H1 (cell line): ENCODE results near the gene MRPL11. TPM values are rescaled to one million over a fixed set of nuclear protein-coding genes. Genes with fewer than 3 reads are reported as not detected.

Experiments used
- CBX5 ChIP-seq: fragments of 300-800, 300-1000 bp; sonication (generic); IDR thresholded peaks from 2 replicates; pipeline ENCODE4 v1.7.1; 2016; ENCODE audit warnings: antibody characterized with exemption, low read length, low read depth
- CBX8 ChIP-seq: fragments of 300-800, 300-1000 bp; sonication (generic); IDR thresholded peaks from 2 replicates; pipeline ENCODE4 v1.7.1; 2016; ENCODE audit warnings: low read depth, low read length, borderline replicate concordance
- CHD1 ChIP-seq: IDR thresholded peaks from 2 replicates; pipeline ENCODE4 v1.6.1; 2012; ENCODE audit warnings: low read depth, low read length, improper control_type of control experiment
- CTCF ChIP-seq, 3 experiments: IDR thresholded peaks; 1 replicate in 2 of 3; 2 replicates in 1 of 3; pipeline versions ENCODE4 v1.5.1 to v1.6.1; 2011; ENCODE audit warnings: low read length in 3 of 3, mild to moderate bottlenecking in 3 of 3, inconsistent platforms in 2 of 3, low read depth in 1 of 3, moderate library complexity in 1 of 3; ENCODE audit not compliant: insufficient read depth in 1 of 3; ENCODE audit errors: control extremely low read depth in 1 of 3
- EGR1 ChIP-seq: IDR thresholded peaks from 2 replicates; pipeline ENCODE4 v1.6.1; 2011; ENCODE audit warnings: low read depth, low read length, borderline replicate concordance
- EZH2 ChIP-seq: fragments of 200-600 bp; sonication (generic); IDR thresholded peaks from 2 replicates; pipeline ENCODE4 v1.7.1; 2012; ENCODE audit warnings: low read depth, mild to moderate bottlenecking, moderate library complexity, low read length, inconsistent platforms; ENCODE audit not compliant: severe bottlenecking
- FOSL1 ChIP-seq: IDR thresholded peaks from 2 replicates; pipeline ENCODE4 v1.6.1; 2011; ENCODE audit warnings: mild to moderate bottlenecking, low read depth, low read length, moderate library complexity; ENCODE audit not compliant: insufficient read depth
- MAFK ChIP-seq: IDR thresholded peaks from 2 replicates; pipeline ENCODE4 v1.6.1; 2012; ENCODE audit warnings: low read depth, mild to moderate bottlenecking, improper control_type of control experiment, low read length
- NANOG ChIP-seq: IDR thresholded peaks from 2 replicates; pipeline ENCODE4 v1.6.1; 2011; ENCODE audit warnings: low read length, low read depth, mild to moderate bottlenecking, inconsistent platforms; ENCODE audit not compliant: insufficient read depth, poor library complexity, severe bottlenecking
- POLR2A ChIP-seq, 2 experiments: IDR thresholded peaks; 1 replicate in 1 of 2; 2 replicates in 1 of 2; pipeline ENCODE4 v1.6.1; 2011; ENCODE audit warnings: low read depth in 2 of 2, low read length in 2 of 2, mild to moderate bottlenecking in 2 of 2; ENCODE audit errors: control extremely low read depth in 1 of 2
- POLR2AphosphoS5 ChIP-seq: IDR thresholded peaks from 2 replicates; pipeline ENCODE4 v1.6.1; 2011; ENCODE audit warnings: low read depth, low read length
- POU5F1 ChIP-seq: IDR thresholded peaks from 2 replicates; pipeline ENCODE4 v1.6.1; 2011; ENCODE audit warnings: low read depth, mild to moderate bottlenecking, low read length, moderate library complexity
- RBBP5 ChIP-seq: IDR thresholded peaks from 2 replicates; pipeline ENCODE4 v1.7.1; 2012; ENCODE audit warnings: low read depth, mild to moderate bottlenecking, inconsistent platforms, low read length, moderate library complexity, borderline replicate concordance
- RXRA ChIP-seq: IDR thresholded peaks from 2 replicates; pipeline ENCODE4 v1.6.1; 2011; ENCODE audit warnings: low read depth, mild to moderate bottlenecking, low read length, moderate library complexity; ENCODE audit not compliant: insufficient read depth
- SIN3A ChIP-seq, 2 experiments: IDR thresholded peaks in 1 of 2; conservative IDR thresholded peaks in 1 of 2; 2 replicates each; pipeline ENCODE4 v1.6.1; 2011 to 2012; ENCODE audit warnings: low read length in 2 of 2, improper control_type of control experiment in 1 of 2, low read depth in 1 of 2, mild to moderate bottlenecking in 1 of 2
- SIRT6 ChIP-seq: IDR thresholded peaks from one replicate; pipeline ENCODE4 v1.7.1; 2012; ENCODE audit warnings: low read length, inconsistent platforms
- SP1 ChIP-seq: IDR thresholded peaks from 2 replicates; pipeline ENCODE4 v1.6.1; 2011; ENCODE audit warnings: low read depth, low read length
- SP2 ChIP-seq: IDR thresholded peaks from 2 replicates; pipeline ENCODE4 v1.6.1; 2012; ENCODE audit warnings: mild to moderate bottlenecking, low read length, inconsistent platforms
- SRF ChIP-seq: IDR thresholded peaks from 2 replicates; pipeline ENCODE4 v1.6.1; 2011; ENCODE audit warnings: mild to moderate bottlenecking, low read depth, low read length, moderate library complexity
- TAF1 ChIP-seq: IDR thresholded peaks from 2 replicates; pipeline ENCODE4 v1.6.1; 2011; ENCODE audit warnings: mild to moderate bottlenecking, low read depth, low read length
- TAF7 ChIP-seq: optimal IDR thresholded peaks from 2 replicates; pipeline ENCODE3; 2011; ENCODE audit warnings: low read depth, mild to moderate bottlenecking, inconsistent platforms, low read length, moderate library complexity, borderline replicate concordance
- TEAD4 ChIP-seq: IDR thresholded peaks from 2 replicates; pipeline ENCODE4 v1.6.1; 2012; ENCODE audit warnings: low read depth, low read length, inconsistent platforms, mixed read lengths
- polyA plus RNA-seq, 7 experiments: library from polyadenylated mRNA; depleted of rRNA in 3 of 7; stranded (reverse) in 5 of 7; unstranded in 2 of 7; fragments of >200 nt in 5 of 7; fragments of 200-250 nt in 2 of 7; gene quantifications; 1 replicate in 5 of 7; 2 replicates in 1 of 7; 4 replicates in 1 of 7; pipeline versions ENCODE4 v1.2.1 to v1.2.3, GENCODE V29; 2011 to 2013; ENCODE audit warnings: missing spikeins in 2 of 7, mixed read lengths in 2 of 7
- total RNA-seq: library from RNA; stranded (reverse); fragmentation: NEBNext Ultra II Directional; extraction: Animal tissue kit (Norgen Biotek cat#: 25700); gene quantifications from 2 replicates; pipeline ENCODE4 v1.2.1, GENCODE V29; 2021

MRPL11 gene
- total and polyA plus RNA-seq, 2 of the 8 experiments (the other 6 are each of a cell fraction or from before 2014, with no cell fraction given) = 105 to 141 TPM

DNA sequence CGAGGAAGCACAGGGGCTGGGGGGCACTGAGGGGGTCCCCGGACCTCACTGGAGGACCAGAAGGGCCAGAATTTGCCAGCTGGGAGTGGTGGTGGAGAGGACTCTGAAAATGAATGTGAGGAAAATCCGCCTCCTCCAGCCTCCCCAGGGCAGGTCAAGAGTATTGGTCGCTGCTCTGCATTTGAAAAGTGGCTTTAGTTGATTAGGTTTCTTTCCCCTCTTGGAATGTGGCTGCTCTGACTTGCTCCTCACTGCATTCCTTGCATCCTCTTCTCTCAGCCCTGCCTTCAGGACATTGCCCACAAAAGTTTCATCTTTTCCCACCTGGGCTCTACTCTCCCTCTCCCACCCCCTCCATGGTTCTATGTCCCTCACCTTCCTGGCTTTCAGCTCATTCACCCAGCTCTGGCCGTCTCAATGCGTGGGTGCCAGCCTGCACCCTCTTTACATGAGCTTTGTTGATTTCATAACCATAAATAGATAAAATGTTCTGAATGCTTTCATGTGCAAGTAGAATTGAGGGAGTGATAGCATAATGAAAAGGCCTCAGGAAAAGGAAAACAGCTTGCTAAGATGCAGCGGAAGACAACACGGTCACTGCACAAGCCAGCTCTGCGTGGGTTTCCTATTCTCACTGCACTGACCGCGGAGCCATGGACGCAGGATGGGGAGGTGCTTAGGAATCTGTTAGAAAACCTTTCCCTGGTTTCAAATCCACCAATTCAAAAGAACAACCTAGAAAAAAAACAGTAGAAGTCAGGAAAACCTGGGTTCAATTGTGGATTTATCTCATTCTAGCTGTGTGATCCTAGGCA, 24.3 kb downstream of the MRPL11 start (continued):
- TF ChIP-seq SIRT6 (no peak), SRF (no peak), RBBP5 (peak; percentile 70; the same call in 1 of the 2 replicates), CTCF (IDR thresholded peaks at IDR 0.05; ENCODE audit: control extremely low read depth in 1 of 3, insufficient read depth in 1 of 3, low read depth in 1 of 3, low read length in 3 of 3) (no peak), TEAD4 (peak; percentile 94), EGR1 (no peak), RXRA (no peak), SIN3A (conservative IDR thresholded peaks at IDR 0.05 in 1 of 2, IDR thresholded peaks at IDR 0.05 in 1 of 2; ENCODE audit: low read depth in 1 of 2, low read length in 2 of 2) (0 out of 4 replicates have a peak, but pooled peaks have one; percentile 31 to 42), EZH2 (no peak), CBX5 (no peak), CBX8 (no peak), CHD1 (no peak), TAF1 (no peak; the same call in 1 of the 2 replicates), MAFK (no peak), NANOG (no peak), FOSL1 (no peak), SP1 (peak; percentile 77), SP2 (no peak), POLR2A (IDR thresholded peaks at IDR 0.05; ENCODE audit: control extremely low read depth in 1 of 2, low read depth in 2 of 2, low read length in 2 of 2) (peak in 1 of 2 experiments; percentile 81; a peak in 2 of 3 replicates), POU5F1 (no peak), POLR2AphosphoS5 (peak; percentile 29), TAF7 (peak; percentile 12)
